ENCODE measurements around the gene RFC2.
A peak's percentile ranks its signal among the peaks of the same experiment; 100 is the strongest.

Gene RFC2

DNA sequence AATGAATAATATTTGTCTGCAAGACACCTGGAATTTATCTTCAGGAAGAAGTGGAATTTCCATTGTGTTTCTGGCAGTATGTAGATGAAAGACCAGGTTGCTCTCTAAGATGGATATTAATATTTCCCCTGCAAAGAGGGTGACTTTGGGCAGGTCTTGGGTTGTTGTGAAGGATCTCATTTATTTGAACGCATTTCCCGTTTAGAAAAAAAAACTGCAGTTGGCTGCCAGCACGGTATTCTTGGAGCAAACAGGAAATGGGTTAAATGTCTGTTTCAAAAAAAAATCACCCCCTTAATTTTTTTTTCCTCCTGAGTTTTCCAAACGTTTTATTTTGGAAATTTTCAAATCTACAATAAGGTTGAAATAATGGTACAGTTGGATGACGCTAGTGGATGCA is 68.6 kb downstream of the RFC2 start:
- no peak for DNase-seq

DNA sequence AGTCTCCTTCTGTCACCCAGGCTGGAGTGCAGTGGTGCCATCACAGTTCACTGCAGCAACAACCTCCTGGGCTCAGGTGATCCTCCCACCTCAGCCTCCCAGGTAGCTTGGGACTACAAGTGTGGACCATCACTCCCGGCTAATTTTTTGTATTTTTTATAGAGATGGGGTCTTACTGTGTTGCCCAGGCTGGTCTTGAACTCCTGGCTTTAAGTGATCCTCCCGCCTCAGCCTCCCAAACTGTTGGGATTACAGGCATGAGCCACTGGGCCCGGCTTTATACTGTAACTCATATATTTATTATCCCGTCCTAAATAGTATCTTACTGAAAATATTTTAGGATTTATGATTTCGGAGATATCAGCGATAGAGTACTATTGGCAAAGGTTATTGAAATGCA is 69.2 kb downstream of the RFC2 start:
- no peak for DNase-seq

DNA sequence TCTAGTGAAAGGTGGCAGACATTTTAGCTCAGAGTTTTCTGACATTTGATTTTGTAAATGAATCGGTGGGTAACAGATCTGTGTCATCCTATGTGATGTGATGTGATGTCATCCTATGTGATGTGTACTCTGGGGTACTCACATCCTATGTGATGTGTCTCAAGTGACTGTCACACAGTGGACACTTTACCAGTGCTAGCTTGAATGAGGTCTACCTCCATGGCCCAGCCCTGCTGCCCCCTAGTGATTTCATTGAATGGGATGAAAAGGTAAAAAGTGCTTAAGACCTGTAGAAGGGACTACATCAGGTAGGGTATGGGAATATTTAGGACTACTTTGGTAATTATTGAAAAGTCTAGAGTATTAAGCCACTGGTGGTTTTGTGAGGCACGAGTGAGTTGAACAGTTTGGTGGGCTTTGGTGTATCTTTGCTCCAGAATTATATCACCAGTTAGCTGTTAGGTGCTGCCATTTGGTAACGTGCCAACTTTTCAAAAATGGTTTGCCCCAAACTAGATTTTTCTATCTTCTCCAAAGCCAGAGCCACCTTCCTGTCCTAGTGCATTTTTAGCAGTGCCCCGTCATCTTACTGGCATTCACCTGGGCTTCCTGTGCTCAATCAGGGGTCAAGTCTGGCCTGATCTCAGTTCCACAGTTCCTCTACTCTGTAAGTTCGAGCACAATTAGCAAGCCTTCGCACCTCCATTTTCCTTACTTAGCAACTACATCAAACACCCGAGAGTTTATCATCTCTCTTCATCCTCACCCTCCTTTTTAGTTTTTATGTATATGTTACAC is 70.3 kb downstream of the RFC2 start:
- peak in 1 of 2 donors; percentile 36 for DNase-seq

DNA sequence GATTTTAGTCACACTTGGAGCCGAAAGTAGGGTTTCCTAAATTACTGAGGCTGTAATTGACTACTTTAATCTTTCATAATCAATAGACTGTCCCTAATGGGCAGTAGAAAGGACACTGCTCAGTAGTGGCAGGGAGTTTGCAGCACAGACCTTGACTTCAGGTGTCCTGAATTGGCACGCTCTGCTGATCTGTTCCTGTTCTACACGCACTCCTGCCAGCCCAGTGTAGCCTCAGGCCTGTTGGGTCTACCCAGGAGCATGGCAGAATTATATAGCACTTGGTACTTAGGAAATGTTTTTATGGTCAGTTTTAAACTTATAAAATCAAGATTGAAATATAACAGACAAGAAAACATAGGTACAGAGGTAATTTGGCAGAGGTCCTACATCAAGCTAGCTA is 71.1 kb downstream of the RFC2 start:
- DNase-seq: no peak

DNA sequence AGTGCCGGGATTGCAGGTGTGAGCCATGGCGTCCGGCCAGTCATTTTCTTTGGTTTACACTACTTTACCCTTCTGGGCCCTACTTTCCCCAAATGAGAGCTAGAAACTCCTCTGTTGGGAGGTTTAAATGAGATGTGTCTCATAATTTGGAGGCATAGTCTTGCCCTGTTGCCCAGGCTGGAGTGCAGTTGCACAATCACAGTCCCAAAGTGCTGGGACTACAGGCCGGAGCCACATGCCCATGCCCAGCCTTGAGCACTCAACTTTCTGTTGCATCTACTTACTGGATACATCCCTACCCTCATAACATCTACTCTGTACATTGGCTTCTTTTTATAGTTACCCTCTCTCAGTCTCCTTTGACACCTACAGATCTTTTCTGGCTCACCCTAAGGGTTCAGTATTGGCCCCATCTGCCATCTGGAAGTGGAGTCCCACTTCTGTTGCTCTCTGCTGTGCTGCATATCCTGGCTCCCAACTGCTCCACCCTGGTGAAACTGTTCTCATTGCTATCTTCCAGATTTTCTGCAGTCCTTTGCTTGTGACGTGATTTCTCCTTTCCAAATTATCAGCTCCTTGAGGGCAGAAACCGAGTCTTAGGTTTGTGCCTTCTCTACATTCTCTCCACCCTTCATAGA is 71.6 kb downstream of the RFC2 start:
- no peak for DNase-seq

DNA sequence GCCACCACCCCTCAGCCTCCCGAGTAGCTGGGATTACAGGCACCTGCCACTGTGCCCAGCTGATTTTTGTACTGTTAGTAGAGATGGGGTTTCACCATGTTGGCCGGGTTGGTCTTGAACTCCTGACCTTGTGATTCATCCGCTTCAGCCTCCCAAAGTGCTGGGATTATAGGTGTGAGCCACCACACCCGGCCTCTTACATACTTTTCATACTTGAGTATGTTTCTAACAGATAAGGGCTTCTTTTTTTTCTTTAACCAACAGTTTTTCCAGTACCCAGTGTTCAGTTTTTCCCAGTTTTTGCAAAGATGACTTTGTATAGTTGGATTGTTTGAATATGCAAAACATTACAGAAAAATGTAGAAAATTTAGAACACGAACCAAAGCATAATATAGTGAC is 72.4 kb downstream of the RFC2 start:
- DNase-seq: no peak
